K562 (cell line): Measurements from ENCODE around the gene SMARCD2. TPM values are rescaled to one million over a fixed set of nuclear protein-coding genes. Genes with fewer than 3 reads are reported as not detected.

ENCODE experiments used
- CHD2 ChIP-seq: IDR thresholded peaks from 2 replicates; pipeline ENCODE4 v1.6.1; 2011; ENCODE audit warnings: low read depth, low read length
- ERF ChIP-seq: fragments of 450-650 bp; formaldehyde crosslinking; IDR thresholded peaks from 2 replicates; pipeline ENCODE4 v1.4.0; 2020; ENCODE audit warnings: mild to moderate bottlenecking, mixed read lengths
- ETV5 ChIP-seq: sonication (generic); formaldehyde crosslinking; IDR thresholded peaks from 2 replicates; pipeline ENCODE4 v1.4.0; 2020; ENCODE audit warnings: low read depth, mild to moderate bottlenecking, missing genetic modification reagents
- GTF2E2 ChIP-seq: fragments of 200-800 bp; sonication (Bioruptor generic); IDR thresholded peaks from 2 replicates; pipeline ENCODE4 v1.6.1; 2016; ENCODE audit warnings: missing genetic modification characterization, missing compliant biosample characterization
- GTF2F1 ChIP-seq: IDR thresholded peaks from 2 replicates; pipeline ENCODE4 v1.6.1; 2011; ENCODE audit warnings: low read depth, low read length, improper control_type of control experiment
- HCFC1 ChIP-seq: IDR thresholded peaks from 2 replicates; pipeline ENCODE4 v1.6.1; 2012; ENCODE audit warnings: low read depth, low read length, improper control_type of control experiment
- MEIS2 ChIP-seq: fragments of 450-650 bp; IDR thresholded peaks from 2 replicates; pipeline ENCODE4 v1.6.1; 2014; ENCODE audit warnings: mild to moderate bottlenecking; ENCODE audit not compliant: partially characterized antibody
- POLR2B ChIP-seq: fragments of 450-650 bp; IDR thresholded peaks from 2 replicates; pipeline ENCODE4 v1.6.1; 2018; ENCODE audit warnings: low read depth; ENCODE audit not compliant: partially characterized antibody
- SUPT5H ChIP-seq: fragments of 450-650 bp; IDR thresholded peaks from 2 replicates; pipeline ENCODE4 v1.6.1; 2016
- TAF7 ChIP-seq: fragments of 450-650 bp; IDR thresholded peaks from 2 replicates; pipeline ENCODE4 v1.6.1; 2016; ENCODE audit warnings: missing genetic modification characterization, missing compliant biosample characterization
- ZFP36 ChIP-seq: fragments of 150-350 bp; IDR thresholded peaks from 2 replicates; pipeline ENCODE4 v1.6.1; 2018; ENCODE audit warnings: low read length, low read depth; ENCODE audit not compliant: partially characterized antibody
- ZNF436 ChIP-seq: fragments of 250-450, 450-650 bp; sonication (Bioruptor Pico); formaldehyde crosslinking; IDR thresholded peaks from 2 replicates; pipeline ENCODE4 v1.7.0; 2020; ENCODE audit warnings: mild to moderate bottlenecking
- ZNF75A ChIP-seq: fragments of 450-650 bp; formaldehyde crosslinking; IDR thresholded peaks from 2 replicates; pipeline ENCODE4 v1.4.0; 2020; ENCODE audit warnings: mild to moderate bottlenecking
- ZZZ3 ChIP-seq: fragments of 450-650 bp; IDR thresholded peaks from 2 replicates; pipeline ENCODE4 v1.6.1; 2016; ENCODE audit warnings: antibody characterized with exemption, mild to moderate bottlenecking, moderate library complexity
- polyA plus RNA-seq, 8 experiments: library from polyadenylated mRNA; depleted of rRNA in 4 of 8; stranded (reverse) in 5 of 8; unstranded in 3 of 8; fragments of >200 nt; fragmentation: Nextera tagmentation in 2 of 8; fragmentation: Illumina TruSeq in 1 of 8; extraction: Ambion mirVana in 2 of 8; extraction: Trizol in 1 of 8; gene quantifications; 2 replicates each; pipeline versions ENCODE4 v1.2.1 to v1.2.3, GENCODE V29; 2011 to 2014; ENCODE audit warnings: inconsistent platforms in 1 of 8, missing spikeins in 1 of 8
- total RNA-seq, 7 experiments: library from RNA; depleted of rRNA in 6 of 7; stranded (reverse); fragments of >200 nt in 6 of 7; fragmentation: Illumina TruSeq in 2 of 7; extraction: Trizol in 2 of 7; gene quantifications; 2 replicates each; pipeline versions ENCODE4 v1.2.1 to v1.2.3, GENCODE V29; 2011 to 2021; ENCODE audit warnings: low replicate concordance in 1 of 7
- TF ChIP-seq, protein P1 (sequence below), 2 experiments: IDR thresholded peaks in 1 of 2; conservative IDR thresholded peaks in 1 of 2; 2 replicates each; pipeline ENCODE4 v1.6.1; 2016; ENCODE audit warnings: low read depth in 2 of 2, mild to moderate bottlenecking in 1 of 2, missing compliant biosample characterization in 1 of 2, missing genetic modification characterization in 1 of 2, moderate library complexity in 1 of 2
- TF ChIP-seq, protein P2 (sequence below): sonication (generic); formaldehyde crosslinking; IDR thresholded peaks from 2 replicates; pipeline ENCODE4 v1.8.0; 2022; ENCODE audit warnings: mild to moderate bottlenecking, low read depth, missing genetic modification reagents
- TF ChIP-seq, protein P3 (sequence below): fragments of 450-650 bp; IDR thresholded peaks from 2 replicates; pipeline ENCODE4 v1.6.1; 2016; ENCODE audit warnings: low read depth, mild to moderate bottlenecking, moderate library complexity
- TF ChIP-seq, protein P4 (sequence below): fragments of 450-650 bp; IDR thresholded peaks from 2 replicates; pipeline ENCODE4 v1.6.1; 2018; ENCODE audit warnings: mild to moderate bottlenecking, low read depth; ENCODE audit not compliant: partially characterized antibody
- TF ChIP-seq, protein P5 (sequence below): fragments of 250-450 bp; sonication (Bioruptor Pico); IDR thresholded peaks from 2 replicates; pipeline ENCODE4 v1.8.0; 2022; ENCODE audit warnings: moderate library complexity, mild to moderate bottlenecking, inconsistent platforms

The SMARCD2 gene
- total and polyA plus RNA-seq, 9 of the 15 experiments (the other 6 are each of a cell fraction or from before 2014, with no cell fraction given): 1.7 to 114 (median 90.3) TPM

DNA sequence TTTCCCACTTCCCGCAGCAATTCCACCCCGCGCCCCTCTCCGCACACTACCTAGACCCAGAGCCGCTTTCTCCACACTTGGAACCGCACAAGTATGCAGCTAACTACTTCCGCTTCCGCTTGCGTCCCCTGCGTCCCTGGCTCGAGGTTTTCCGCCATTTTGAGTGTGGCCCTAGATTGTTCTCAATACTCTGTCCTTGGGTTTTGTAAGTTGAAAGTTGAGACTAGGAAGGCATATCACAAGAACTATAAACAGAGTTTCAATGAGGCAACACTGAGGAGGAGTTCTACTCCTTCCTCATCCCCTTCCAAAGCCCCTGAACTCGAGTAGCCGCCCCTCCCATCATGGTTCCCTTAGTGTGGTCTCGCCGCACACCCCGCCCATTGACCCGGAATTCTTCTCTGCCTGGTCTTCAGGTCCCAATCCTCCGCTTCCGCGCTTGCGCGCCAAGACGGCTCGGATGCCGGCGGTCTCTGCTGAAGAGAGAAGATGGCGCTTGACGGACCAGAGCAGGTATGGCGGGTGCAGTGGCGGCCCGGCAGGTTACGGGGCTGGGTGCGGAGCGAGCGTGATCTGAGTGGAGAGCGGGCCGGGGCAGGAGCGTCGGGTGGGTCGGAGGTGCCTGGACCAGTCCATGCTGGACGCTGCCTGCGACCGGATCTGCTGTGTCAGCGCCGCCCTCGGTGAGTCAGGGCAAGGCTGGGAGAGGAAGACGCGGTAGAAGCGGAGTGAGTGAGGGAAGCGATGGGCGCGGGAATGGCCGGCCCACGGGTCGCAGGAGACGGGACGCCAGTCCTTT, 15.3 kb downstream of the SMARCD2 start, which contains the start of the genes FTSJ3 and PSMC5 (continued):
- TF ChIP-seq, protein P1, sequence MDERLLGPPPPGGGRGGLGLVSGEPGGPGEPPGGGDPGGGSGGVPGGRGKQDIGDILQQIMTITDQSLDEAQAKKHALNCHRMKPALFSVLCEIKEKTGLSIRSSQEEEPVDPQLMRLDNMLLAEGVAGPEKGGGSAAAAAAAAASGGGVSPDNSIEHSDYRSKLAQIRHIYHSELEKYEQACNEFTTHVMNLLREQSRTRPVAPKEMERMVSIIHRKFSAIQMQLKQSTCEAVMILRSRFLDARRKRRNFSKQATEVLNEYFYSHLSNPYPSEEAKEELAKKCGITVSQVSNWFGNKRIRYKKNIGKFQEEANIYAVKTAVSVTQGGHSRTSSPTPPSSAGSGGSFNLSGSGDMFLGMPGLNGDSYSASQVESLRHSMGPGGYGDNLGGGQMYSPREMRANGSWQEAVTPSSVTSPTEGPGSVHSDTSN (CRISPR knock-in tag; IDR thresholded peaks at IDR 0.05; ENCODE audit: low read depth): no peak
- TF ChIP-seq, protein P1 (tag; conservative IDR thresholded peaks at IDR 0.05; ENCODE audit: low read depth): no peak
- TF ChIP-seq SUPT5H (peak; percentile 94), ZNF75A (CRISPR knock-in tag) (no peak), HCFC1 (peak; percentile 93), GTF2E2 (tag) (no peak; the same call in 1 of the 2 replicates), ZFP36 (no peak), ZNF436 (no peak; the same call in 1 of the 2 replicates), TAF7 (tag) (peak; percentile 79), ZZZ3 (0 out of 2 replicates have a peak, but pooled peaks have one; percentile 47), POLR2B (peak; percentile 83), MEIS2 (peak; percentile 3), ERF (CRISPR knock-in tag) (peak; percentile 93; the same call in 1 of the 2 replicates), GTF2F1 (no peak), CHD2 (no peak; the same call in 1 of the 2 replicates), ETV5 (CRISPR knock-in tag) (peak; percentile 98)
- TF ChIP-seq, protein P2, sequence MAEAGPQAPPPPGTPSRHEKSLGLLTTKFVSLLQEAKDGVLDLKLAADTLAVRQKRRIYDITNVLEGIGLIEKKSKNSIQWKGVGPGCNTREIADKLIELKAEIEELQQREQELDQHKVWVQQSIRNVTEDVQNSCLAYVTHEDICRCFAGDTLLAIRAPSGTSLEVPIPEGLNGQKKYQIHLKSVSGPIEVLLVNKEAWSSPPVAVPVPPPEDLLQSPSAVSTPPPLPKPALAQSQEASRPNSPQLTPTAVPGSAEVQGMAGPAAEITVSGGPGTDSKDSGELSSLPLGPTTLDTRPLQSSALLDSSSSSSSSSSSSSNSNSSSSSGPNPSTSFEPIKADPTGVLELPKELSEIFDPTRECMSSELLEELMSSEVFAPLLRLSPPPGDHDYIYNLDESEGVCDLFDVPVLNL (CRISPR knock-in tag): no peak; the same call in 1 of the 2 replicates
- TF ChIP-seq, protein P3, sequence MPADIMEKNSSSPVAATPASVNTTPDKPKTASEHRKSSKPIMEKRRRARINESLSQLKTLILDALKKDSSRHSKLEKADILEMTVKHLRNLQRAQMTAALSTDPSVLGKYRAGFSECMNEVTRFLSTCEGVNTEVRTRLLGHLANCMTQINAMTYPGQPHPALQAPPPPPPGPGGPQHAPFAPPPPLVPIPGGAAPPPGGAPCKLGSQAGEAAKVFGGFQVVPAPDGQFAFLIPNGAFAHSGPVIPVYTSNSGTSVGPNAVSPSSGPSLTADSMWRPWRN: peak; percentile 45; the same call in 1 of the 2 replicates
- TF ChIP-seq, protein P4, sequence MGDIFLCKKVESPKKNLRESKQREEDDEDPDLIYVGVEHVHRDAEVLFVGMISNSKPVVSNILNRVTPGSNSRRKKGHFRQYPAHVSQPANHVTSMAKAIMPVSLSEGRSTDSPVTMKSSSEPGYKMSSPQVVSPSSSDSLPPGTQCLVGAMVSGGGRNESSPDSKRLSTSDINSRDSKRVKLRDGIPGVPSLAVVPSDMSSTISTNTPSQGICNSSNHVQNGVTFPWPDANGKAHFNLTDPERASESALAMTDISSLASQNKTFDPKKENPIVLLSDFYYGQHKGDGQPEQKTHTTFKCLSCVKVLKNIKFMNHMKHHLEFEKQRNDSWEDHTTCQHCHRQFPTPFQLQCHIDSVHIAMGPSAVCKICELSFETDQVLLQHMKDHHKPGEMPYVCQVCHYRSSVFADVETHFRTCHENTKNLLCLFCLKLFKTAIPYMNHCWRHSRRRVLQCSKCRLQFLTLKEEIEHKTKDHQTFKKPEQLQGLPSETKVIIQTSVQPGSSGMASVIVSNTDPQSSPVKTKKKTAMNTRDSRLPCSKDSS: no peak
- TF ChIP-seq, protein P5, sequence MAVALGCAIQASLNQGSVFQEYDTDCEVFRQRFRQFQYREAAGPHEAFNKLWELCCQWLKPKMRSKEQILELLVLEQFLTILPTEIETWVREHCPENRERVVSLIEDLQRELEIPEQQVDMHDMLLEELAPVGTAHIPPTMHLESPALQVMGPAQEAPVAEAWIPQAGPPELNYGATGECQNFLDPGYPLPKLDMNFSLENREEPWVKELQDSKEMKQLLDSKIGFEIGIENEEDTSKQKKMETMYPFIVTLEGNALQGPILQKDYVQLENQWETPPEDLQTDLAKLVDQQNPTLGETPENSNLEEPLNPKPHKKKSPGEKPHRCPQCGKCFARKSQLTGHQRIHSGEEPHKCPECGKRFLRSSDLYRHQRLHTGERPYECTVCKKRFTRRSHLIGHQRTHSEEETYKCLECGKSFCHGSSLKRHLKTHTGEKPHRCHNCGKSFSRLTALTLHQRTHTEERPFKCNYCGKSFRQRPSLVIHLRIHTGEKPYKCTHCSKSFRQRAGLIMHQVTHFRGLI: no peak
